Panc1 (cell line): ENCODE data around the gene SPTBN1.

Source experiments
- POLR2AphosphoS5 ChIP-seq: IDR thresholded peaks from 2 replicates; pipeline ENCODE4 v1.6.1; 2012; ENCODE audit warnings: mild to moderate bottlenecking, low read depth, low read length, moderate library complexity
- TF ChIP-seq, protein P1 (sequence below): fragments of 450-650 bp; IDR thresholded peaks from 2 replicates; pipeline ENCODE4 v1.5.1; 2017; ENCODE audit warnings: mild to moderate bottlenecking

DNA sequence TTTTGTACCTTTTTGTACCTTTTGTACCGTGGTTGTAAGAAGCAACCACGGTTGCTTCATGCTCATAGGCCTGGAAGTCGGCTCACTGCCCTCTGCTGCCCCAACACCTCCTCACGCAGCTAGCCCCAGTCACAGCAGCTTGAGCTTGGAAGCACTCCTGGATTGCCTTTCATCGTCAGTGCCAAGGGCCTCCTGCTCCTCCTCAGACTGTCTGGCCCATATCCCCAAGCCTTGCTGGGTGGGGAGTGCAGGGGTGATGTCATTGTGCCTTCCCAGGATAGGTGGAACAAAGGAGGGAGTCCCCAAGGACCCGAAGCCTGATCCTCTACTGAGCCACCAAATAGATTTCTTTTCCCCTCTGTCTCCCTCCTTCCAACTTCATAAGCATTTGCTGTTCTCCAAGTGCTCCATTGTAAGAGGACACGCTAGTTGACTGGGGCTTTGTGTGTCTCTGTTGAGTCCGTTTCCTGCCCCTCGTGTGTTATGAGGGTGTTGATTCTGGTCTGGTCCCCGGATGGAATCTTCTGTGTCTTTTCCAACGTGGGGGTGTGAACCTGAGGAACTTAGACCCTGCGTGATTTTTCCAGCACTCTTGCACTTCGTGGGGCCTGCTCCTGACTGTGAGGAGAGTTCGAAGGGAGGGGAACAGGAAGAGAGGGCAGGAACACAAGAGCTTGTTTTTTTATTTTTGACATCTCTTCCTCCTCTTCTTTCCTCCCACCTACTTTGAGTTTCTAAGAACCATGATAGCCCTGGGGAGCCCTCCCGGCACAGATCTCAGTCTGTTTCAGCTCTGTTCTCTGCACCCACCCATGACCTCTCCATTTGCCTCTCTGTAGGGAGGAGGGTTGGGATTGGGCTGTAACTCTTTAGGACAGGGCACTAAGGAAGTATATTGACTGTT lies 140.1 kb downstream of the SPTBN1 start:
- TF ChIP-seq, protein P1, sequence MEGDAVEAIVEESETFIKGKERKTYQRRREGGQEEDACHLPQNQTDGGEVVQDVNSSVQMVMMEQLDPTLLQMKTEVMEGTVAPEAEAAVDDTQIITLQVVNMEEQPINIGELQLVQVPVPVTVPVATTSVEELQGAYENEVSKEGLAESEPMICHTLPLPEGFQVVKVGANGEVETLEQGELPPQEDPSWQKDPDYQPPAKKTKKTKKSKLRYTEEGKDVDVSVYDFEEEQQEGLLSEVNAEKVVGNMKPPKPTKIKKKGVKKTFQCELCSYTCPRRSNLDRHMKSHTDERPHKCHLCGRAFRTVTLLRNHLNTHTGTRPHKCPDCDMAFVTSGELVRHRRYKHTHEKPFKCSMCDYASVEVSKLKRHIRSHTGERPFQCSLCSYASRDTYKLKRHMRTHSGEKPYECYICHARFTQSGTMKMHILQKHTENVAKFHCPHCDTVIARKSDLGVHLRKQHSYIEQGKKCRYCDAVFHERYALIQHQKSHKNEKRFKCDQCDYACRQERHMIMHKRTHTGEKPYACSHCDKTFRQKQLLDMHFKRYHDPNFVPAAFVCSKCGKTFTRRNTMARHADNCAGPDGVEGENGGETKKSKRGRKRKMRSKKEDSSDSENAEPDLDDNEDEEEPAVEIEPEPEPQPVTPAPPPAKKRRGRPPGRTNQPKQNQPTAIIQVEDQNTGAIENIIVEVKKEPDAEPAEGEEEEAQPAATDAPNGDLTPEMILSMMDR = no peak
- no peak for TF ChIP-seq POLR2AphosphoS5
